ENCODE data around the gene TCF15.

TCF15 gene

GRCh38 chr20:610130-611046 lies at the start of gene TCF15:
TSS of gene TCF15 (minus strand) at chr20:610309. CDS start at chr20:610237, 72 bp downstream.
- FAIRE-seq (no peak), DNase-seq (ENCODE audit: low spot score) (no peak)

GRCh38 chr20:658731-659291 lies 48.7 kb upstream of the TCF15 start:
- FAIRE-seq (no peak), DNase-seq (ENCODE audit: low spot score) (no peak)

- no peak for DNase-seq (ENCODE audit: low spot score)
- no peak for FAIRE-seq
Measured at GRCh38 chr20:658202-658601, 48.1 kb upstream of the TCF15 start.

DNA sequence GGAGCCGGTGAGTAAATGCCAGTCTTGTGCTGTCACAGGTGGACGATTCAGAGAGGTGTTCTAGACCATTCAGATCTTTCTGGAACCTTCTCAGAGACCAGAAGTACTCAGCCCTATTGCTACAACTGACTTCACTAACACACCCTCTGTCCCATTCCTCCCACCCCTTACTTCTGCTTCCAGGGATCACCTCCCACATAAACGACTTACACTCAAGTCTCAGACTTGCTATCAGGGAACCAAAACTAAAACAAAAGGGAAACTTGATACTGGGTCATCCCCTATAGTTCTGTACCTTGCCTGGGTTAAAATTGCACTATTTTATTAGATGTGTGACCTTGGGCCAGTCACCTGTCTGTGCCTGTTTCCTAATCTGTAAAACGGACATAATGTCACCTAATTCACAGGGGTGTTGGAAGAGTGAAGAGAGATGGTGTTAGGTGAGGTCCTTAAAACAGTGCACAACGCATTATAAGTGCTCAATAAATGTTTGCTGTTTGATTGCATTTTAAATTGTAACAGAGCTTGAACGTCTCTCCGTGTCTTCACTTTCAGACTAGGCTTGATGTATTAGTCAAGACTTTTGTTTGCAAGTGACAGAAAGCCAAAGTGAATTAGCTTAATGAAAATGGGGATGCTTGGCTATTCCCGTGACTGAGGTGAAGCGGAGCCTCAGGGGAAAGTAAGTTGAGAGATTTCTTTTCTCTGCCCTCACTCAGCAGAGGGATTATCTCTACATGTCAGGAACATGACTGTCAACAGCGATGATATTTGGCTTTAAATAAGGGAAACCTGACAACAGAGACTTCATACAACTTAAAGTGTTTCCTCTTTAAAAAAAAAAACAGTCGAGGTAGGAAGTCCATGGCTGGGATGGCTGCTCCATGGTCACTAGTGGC lies 45.9 kb upstream of the TCF15 start:
- DNase-seq (ENCODE audit: low spot score), result no peak
- no peak for FAIRE-seq

GRCh38 chr20:654417-654750 lies 44.3 kb upstream of the TCF15 start:
- no peak for DNase-seq (ENCODE audit: low spot score)
- no peak for FAIRE-seq

DNA sequence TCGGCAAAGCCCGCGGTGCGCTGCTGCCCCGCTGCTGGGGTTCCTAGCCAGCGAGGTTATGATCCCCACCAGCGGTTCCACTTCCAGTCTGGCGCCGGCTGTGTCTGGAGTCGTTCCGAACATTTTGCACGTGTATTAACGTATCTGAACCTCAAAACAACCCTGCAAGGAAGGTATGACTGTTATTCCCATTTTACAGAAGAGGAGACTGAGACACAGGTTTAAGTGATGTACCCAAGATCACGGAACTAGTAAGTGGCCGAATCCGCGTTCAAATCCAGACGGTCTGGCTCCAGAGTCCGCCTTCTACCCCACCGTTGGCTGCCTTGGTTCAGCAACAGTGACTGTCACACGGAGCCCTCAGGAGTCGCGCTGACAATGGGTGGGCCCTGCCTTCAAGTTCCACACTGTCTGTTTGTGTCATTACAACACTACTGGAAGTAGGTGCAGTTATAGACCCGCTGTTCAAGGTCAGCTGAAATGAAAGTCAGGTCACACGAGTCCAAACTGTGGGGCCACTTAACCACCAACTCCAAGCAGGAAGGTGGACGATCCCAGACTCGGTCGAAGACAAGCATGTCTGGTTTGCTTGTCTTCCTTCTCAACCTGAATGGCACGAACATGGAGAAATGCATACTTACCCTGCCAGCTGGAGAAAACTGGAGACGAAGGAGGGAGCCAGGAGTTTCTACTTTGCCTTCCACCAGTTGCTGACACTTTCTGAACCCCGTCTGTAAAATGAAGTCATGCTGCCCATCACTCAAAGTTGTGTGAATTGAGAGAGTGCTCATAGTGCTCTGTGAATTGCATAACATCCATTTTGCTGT lies 43.7 kb upstream of the TCF15 start:
- FAIRE-seq, result no peak
- DNase-seq (ENCODE audit: low spot score), result no peak

- FAIRE-seq, result no peak
- peak; percentile 74 for DNase-seq (ENCODE audit: low spot score)
Measured at GRCh38 chr20:653110-653589, 43.0 kb upstream of the TCF15 start, which contains the start of gene SRXN1. TSS of gene SRXN1 (minus strand) at chr20:653200. CDS start at chr20:653185, 15 bp downstream.

- DNase-seq (ENCODE audit: low spot score), result peak; percentile 16
- FAIRE-seq, result no peak
Measured at GRCh38 chr20:652615-653109, 42.6 kb upstream of the TCF15 start.

GRCh38 chr20:651713-652614 lies 41.9 kb upstream of the TCF15 start:
- FAIRE-seq (no peak), DNase-seq (ENCODE audit: low spot score) (peak; percentile 6)

DNA sequence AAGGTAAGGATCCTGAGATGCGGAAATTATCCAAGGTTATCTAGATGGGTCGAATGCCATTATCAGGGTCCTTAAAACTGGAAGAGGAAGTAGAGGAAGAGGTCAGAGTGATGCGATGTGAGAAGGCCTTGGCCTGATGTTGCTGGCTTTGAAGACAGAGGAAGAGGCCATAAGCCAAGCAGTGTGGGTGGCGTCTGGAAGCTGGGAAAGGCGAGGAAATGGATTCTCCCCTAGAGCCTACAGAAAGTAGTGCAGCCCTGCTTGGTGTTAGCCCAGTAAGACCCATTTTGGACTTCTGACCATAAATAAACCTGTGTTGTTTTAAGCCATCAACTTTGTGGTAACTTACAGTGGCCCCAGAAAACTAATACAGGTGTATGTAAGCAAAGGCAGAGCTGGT lies 40.8 kb upstream of the TCF15 start:
- FAIRE-seq (no peak), DNase-seq (ENCODE audit: low spot score) (no peak)

GRCh38 chr20:650281-650680 lies 40.2 kb upstream of the TCF15 start:
- FAIRE-seq, result no peak
- DNase-seq (ENCODE audit: low spot score), result no peak

GRCh38 chr20:647479-648019 lies 37.4 kb upstream of the TCF15 start:
- no peak for FAIRE-seq

GRCh38 chr20:646868-647233 lies 36.7 kb upstream of the TCF15 start:
- DNase-seq (ENCODE audit: low spot score) (no peak), FAIRE-seq (no peak)

More at GRCh38 chr20:647479-648019, 37.4 kb upstream of the TCF15 start:
- DNase-seq (ENCODE audit: low spot score), result no peak

DNA sequence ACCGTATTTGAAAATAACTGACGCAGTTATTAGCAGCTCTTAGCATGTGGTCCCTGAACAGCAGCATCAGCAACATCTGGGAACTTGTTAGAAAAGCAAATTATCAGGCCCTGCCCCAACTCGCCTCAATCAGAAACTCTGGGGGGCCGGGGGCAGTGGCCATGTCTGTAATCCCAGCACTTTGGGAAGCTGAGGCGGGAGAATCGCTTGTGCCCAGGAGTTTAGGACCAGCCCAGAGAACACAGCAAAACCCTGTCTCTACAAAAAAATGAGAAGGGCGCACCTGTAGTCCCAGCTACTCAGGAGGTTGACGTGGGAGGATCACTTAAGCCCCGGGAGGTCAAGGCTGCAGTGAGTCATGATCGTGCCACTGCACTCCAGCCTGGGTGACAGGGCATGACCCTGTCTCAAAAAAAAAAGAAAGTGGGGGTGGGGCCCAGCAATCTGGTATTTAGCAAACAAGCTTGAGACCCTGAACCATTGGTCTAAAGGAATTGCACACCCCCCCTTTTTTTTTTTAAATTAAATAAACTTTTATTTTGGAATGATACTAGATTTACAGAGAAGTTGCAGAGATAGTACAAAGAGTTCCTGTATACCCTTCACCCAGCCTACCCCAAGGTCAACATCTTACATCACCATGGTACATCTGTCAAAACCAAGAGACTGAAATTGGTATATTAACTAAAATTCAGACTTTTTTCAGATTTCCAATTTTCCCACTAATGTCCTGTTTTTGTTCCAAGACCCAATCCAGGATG lies 36.2 kb upstream of the TCF15 start:
- no peak for FAIRE-seq
- DNase-seq (ENCODE audit: low spot score), result peak; percentile 11

DNA sequence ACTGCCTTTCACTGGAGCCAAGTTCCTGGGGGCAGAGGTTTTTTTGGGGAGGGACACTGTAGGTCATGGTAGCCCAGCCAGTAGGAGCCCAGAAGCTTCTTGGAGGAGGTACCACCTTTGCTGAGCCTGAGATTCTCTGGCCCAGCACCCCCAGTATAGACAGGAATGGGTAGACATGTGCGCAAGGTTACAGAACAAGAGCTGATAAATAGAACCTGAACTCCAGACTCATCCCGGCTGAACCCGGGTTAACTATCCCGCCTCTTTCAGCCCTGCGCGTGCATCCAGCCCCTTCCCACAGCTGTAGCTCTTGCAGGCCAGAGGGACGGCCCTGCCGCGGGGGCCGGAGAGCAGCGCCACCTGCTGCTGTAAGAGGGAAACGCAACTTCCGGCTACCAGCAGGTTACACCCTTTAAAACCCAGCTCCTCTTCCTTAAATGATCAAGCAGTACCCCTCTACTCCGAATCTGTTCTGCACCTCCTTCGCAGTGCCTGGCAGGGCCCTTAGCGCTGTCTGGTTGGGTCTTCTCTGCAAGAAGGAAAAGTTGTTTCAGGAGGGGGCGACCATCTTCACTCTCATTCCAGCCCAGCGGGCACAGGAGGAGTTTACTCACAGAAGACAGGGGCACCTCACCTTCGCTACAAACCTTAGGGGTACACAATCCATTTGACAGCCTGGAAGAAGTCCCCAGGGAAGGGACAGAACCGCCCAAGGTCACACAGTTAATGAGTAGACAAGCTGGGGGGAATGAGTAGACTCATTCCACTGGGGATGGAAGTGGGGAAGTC lies 35.4 kb upstream of the TCF15 start:
- peak; percentile 8 for DNase-seq (ENCODE audit: low spot score)
- no peak for FAIRE-seq

- FAIRE-seq, result no peak
- no peak for DNase-seq (ENCODE audit: low spot score)
Measured at GRCh38 chr20:644692-645317, 34.7 kb upstream of the TCF15 start.
